Adrenal gland (tissue), 12 donors: Measurements from ENCODE around the gene VPS13D. TPM values are rescaled to one million over a fixed set of nuclear protein-coding genes. Genes with fewer than 3 reads are reported as not detected.

Source experiments
- DNase-seq, 7 donors: peaks; one replicate each; pipeline ENCODE4 v3.0.0-alpha.2; 2019 to 2020
- H3K27ac ChIP-seq, 5 donors: fragments of 200-600 bp; sonication (generic) in 4 of 5; 1 replicate in 3 of 5; 2 replicates in 2 of 5; pipeline versions ENCODE4 v1.5.1 to v1.8.0; 2016 to 2020; ENCODE audit warnings: mild to moderate bottlenecking in 1 of 5
- H3K27me3 ChIP-seq: fragments of 200-600 bp; 2 replicates; pipeline ENCODE4 v1.8.0; 2021
- H3K36me3 ChIP-seq, 2 donors: fragments of 200-600 bp; replicated peaks in 1 of 2; 1 replicate in 1 of 2; 2 replicates in 1 of 2; pipeline versions ENCODE4 v1.5.1 to v1.8.0; 2018 to 2022
- H3K4me1 ChIP-seq, 2 donors: fragments of 200-600 bp; replicated peaks in 1 of 2; 1 replicate in 1 of 2; 2 replicates in 1 of 2; pipeline versions ENCODE4 v1.5.1 to v1.8.0; 2018 to 2021
- H3K4me3 ChIP-seq, 4 donors: fragments of 200-600 bp; sonication (generic) in 3 of 4; one replicate each; pipeline ENCODE4 v1.5.1; 2016 to 2018
- H3K9me3 ChIP-seq, 3 donors: fragments of 200-600 bp; sonication (generic) in 1 of 3; replicated peaks in 1 of 3; 1 replicate in 2 of 3; 2 replicates in 1 of 3; pipeline versions ENCODE4 v1.5.1 to v1.8.0; 2016 to 2021
- POLR2A ChIP-seq, 2 donors: fragments of 450-650 bp; IDR thresholded peaks; one replicate each; pipeline ENCODE4 v1.6.1; 2017; ENCODE audit warnings: antibody characterized with exemption in 2 of 2, mild to moderate bottlenecking in 2 of 2, moderate library complexity in 1 of 2
- WGBS, 4 donors: extraction: QIAGEN DNeasy Blood & Tissue Kit in 2 of 4; methylation state at CpG; one replicate each; pipeline versions ENCODE4 v1.1.5 to v1.1.7; 2013 to 2017; 5-methylcytosine and 5-hydroxymethylcytosine counted together
- intact Hi-C, 2 donors: fragments of 100-400 bp; cut with DNase I; formaldehyde crosslinking; loops; one replicate each; pipeline versions ENCODE4 v1.14.1 to v1.15.0; 2022 to 2023
- polyA plus RNA-seq, 3 donors: library from polyadenylated mRNA; stranded (reverse); fragments of 200-250 nt in 2 of 3; fragments of 350-450 nt in 1 of 3; fragmentation: Illumina TruSeq in 1 of 3; extraction: RNeasy Lipid Tissue Mini Kit (QIAGEN cat#74804) in 1 of 3; gene quantifications; one replicate each; pipeline ENCODE4 v1.2.3, GENCODE V29; 2013 to 2014
- total RNA-seq, 9 donors: library from RNA; depleted of rRNA in 4 of 9; stranded (reverse); fragments of >200 nt in 4 of 9; fragments of 120-200 nt in 1 of 9; fragmentation: NEBNext Ultra II Directional in 1 of 9; extraction: Animal tissue kit (Norgen Biotek cat#: 25700) in 1 of 9; gene quantifications; one replicate each; pipeline versions ENCODE4 v1.1.0 to v1.2.4, GENCODE V29; 2013 to 2023
- TF ChIP-seq, protein P1 (sequence below), 6 experiments: fragments of 450-650 bp in 4 of 6; fragments of 200-600 bp in 2 of 6; sonication (generic) in 1 of 6; IDR thresholded peaks; 1 replicate in 5 of 6; 2 replicates in 1 of 6; pipeline versions ENCODE4 v1.5.1 to v1.8.0; 2016 to 2021; ENCODE audit warnings: antibody characterized with exemption in 6 of 6, mild to moderate bottlenecking in 2 of 6, moderate library complexity in 1 of 6
- donor health status: healthy with polysubstance abuse.
- donor health status: Bipolar disorder and iron deficiency.
- donor health status: DM: yes; HTN: yes; CAD: no.
- donor health status: DM: no; HTN: no; CAD: no.
- donor health status: DM: no; HTN: no; CAD: no.
- donor health status: DM: yes; HTN: yes; CAD: no.

Gene VPS13D
- total and polyA plus RNA-seq, 12 donors, result 17.0 to 62.3 (median 39.9) TPM

DNA sequence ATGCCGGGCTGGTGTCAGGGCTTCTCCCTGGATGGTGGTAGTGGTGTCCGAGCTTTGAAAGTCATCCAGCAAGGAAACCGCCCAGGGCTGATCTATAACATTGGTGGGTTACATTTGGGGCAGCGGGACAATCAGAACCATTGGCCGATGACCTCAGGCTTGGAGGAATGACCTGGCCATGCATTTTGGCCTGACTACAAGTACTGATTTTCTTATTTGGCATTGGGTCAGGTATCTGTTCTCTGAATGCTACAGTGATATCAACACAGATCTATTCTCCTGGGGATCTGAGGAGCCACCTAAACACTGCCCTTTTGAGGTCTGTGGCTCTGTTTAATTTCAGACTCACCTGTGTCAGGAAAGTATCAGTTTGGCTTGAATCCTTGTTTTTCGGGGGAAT, 128.7 kb downstream of the VPS13D start:
- 94 to 100% (median 96%) methylated on average over 5 to 6 of the region's 6 CpGs for WGBS, 4 donors
- Histone ChIP-seq H3K9me3 (no peaks in the 10 kb centered on the region), H3K27ac (no peak overlapping the region), H3K4me1 (no peaks in the 10 kb centered on the region), H3K4me3 (no peak overlapping the region), H3K27me3 (no peaks in the 10 kb centered on the region), H3K36me3 (peaks cover 0 to 34% of the 10 kb centered on the region in 2 donors)
- DNase-seq, result no peak
- TF ChIP-seq POLR2A (IDR thresholded peaks at IDR 0.05), result no peak
- TF ChIP-seq, protein P1, sequence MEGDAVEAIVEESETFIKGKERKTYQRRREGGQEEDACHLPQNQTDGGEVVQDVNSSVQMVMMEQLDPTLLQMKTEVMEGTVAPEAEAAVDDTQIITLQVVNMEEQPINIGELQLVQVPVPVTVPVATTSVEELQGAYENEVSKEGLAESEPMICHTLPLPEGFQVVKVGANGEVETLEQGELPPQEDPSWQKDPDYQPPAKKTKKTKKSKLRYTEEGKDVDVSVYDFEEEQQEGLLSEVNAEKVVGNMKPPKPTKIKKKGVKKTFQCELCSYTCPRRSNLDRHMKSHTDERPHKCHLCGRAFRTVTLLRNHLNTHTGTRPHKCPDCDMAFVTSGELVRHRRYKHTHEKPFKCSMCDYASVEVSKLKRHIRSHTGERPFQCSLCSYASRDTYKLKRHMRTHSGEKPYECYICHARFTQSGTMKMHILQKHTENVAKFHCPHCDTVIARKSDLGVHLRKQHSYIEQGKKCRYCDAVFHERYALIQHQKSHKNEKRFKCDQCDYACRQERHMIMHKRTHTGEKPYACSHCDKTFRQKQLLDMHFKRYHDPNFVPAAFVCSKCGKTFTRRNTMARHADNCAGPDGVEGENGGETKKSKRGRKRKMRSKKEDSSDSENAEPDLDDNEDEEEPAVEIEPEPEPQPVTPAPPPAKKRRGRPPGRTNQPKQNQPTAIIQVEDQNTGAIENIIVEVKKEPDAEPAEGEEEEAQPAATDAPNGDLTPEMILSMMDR (IDR thresholded peaks at IDR 0.05), result no peak
- intact Hi-C loops, result no loop called here

DNA sequence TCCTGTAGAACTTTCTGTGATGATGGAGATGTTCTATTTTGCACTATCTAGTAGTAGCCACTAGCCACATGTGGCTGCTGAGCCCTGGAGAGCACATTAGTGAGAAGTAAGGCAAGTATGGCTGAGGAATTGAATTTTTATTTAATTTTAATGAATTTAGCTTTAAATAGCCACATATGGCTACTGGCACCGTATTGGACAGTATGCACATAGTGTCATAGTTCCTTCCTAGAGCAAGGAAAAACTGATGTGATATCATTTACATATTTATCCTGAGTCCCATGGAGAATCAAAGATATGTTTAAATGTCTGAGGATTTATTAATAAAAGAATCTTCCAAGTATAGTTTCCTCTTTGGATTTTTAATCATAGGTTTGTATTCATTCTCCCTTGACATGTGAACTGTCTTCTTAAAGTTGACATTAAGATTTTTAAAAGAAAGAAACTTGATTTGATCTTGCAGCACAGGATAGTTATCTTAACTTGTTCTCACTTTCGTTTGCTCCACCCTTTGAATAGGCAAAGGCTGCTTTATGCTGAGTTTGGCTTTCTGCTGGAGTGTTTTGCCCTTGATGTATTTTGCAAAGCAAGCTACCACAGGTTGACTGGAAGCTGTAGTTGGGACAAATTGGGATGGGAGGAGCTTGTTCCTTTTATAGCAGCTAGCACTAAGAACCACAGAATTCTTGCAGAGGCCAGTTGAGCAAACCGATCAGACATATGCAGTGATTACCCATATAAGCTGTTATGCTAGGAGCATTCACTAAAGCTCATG, 129.7 kb downstream of the VPS13D start:
- no peak for TF ChIP-seq POLR2A (IDR thresholded peaks at IDR 0.05)
- TF ChIP-seq, protein P1 (IDR thresholded peaks at IDR 0.05), result no peak
- no peak for DNase-seq
- Histone ChIP-seq H3K4me1 (no peaks in the 10 kb centered on the region), H3K27ac (no peak overlapping the region), H3K4me3 (no peak overlapping the region), H3K27me3 (no peaks in the 10 kb centered on the region), H3K36me3 (peaks cover 0 to 43% of the 10 kb centered on the region in 2 donors), H3K9me3 (no peaks in the 10 kb centered on the region)
- 67 to 80% (median 69%) methylated on average over 3 of the region's 3 CpGs for WGBS, 4 donors
- intact Hi-C loops, result no loop called here

DNA sequence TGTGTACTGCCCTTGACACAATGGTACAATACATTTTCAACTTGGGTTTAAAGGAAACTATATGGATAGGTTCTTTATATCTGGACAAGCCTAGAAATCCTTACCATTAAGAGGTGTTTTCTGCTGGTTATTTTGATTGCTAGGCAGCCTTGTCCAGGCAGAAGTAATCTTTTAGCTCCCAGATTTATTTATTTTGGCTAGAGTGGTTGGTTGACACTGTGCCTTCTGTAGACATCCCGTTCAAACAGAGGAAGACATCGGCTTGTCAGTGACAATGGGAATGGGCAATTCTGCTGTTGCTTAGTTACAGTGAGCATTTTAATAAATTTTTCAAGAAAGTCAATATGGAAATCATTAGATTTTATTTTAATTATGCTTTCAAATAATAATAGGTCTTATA, 138.8 kb downstream of the VPS13D start:
- H3K9me3 ChIP-seq, result no peaks in the 10 kb centered on the region
- no peak for TF ChIP-seq POLR2A (IDR thresholded peaks at IDR 0.05)
- TF ChIP-seq, protein P1 (IDR thresholded peaks at IDR 0.05), result no peak
- no peaks in the 10 kb centered on the region for H3K27me3 ChIP-seq
- no peak overlapping the region for H3K4me3 ChIP-seq
- H3K27ac ChIP-seq, result no peak overlapping the region
- 59 to 76% (median 68%) methylated on average over 2 of the region's 2 CpGs for WGBS, 4 donors
- DNase-seq, result no peak
- intact Hi-C loops, result no loop called here
- peaks cover 0 to 36% of the 10 kb centered on the region in 2 donors for H3K36me3 ChIP-seq
- H3K4me1 ChIP-seq, result no peaks in the 10 kb centered on the region

DNA sequence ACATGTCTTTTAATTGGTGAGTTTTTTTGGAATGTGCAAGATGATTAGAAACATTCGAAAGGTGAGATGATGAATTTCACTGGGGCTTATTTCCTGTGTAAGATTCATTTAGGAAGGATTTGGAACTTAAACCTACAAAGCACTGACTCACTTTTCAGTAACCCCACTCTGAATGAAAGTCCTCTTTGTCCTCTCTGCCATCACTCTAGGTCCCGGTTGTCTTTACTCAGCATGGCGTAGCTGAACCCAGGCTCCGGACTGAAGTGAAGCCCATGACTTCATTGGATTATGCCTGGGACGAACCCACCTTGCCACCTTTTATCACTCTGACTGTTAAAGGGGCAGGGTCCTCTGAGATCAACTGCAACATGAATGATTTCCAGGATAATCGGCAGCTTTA, 139.4 kb downstream of the VPS13D start:
- 88 to 97% (median 95%) methylated on average over 6 of the region's 6 CpGs for whole genome bisulfite sequencing, 4 donors
- intact Hi-C loops, result no loop called here
- H3K27me3 ChIP-seq, result no peaks in the 10 kb centered on the region
- no peaks in the 10 kb centered on the region for H3K4me1 ChIP-seq
- no peak overlapping the region for H3K4me3 ChIP-seq
- peaks cover 0 to 32% of the 10 kb centered on the region in 2 donors for H3K36me3 ChIP-seq
- TF ChIP-seq, protein P1 (IDR thresholded peaks at IDR 0.05), result no peak
- TF ChIP-seq POLR2A (IDR thresholded peaks at IDR 0.05), result no peak
- no peak overlapping the region for H3K27ac ChIP-seq
- no peaks in the 10 kb centered on the region for H3K9me3 ChIP-seq
- DNase-seq, result no peak
